GM23338 (cell line): ENCODE data around the gene FHAD1. TPM values are rescaled to one million over a fixed set of nuclear protein-coding genes. Genes with fewer than 3 reads are reported as not detected.

Experiments used
- ATAC-seq: fragments of 200-7000 bp; cut with Tn5 transposase; 3 replicates; pipeline ENCODE4 v1.9.1; 2020
- DNase-seq: peaks from one replicate; pipeline ENCODE4 v3.0.0-alpha.2; 2015; ENCODE audit warnings: low spot score
- H2AFZ ChIP-seq: fragments of 200-600 bp; sonication (generic); 2 replicates; pipeline ENCODE4 v1.8.0; 2016; ENCODE audit warnings: antibody characterized with exemption, mild to moderate bottlenecking, moderate library complexity
- H3F3A ChIP-seq: fragments of 200-600 bp; sonication (generic); replicated peaks from 2 replicates; pipeline ENCODE4 v1.8.0; 2017; ENCODE audit warnings: antibody characterized with exemption, mixed run types, low read depth
- H3K27ac ChIP-seq: fragments of 200-600 bp; sonication (generic); 2 replicates; pipeline ENCODE4 v1.6.1; 2016; ENCODE audit warnings: low read depth
- H3K27me3 ChIP-seq: fragments of 200-600 bp; sonication (generic); 2 replicates; pipeline ENCODE4 v1.8.0; 2016; ENCODE audit warnings: mild to moderate bottlenecking, mixed run types, moderate library complexity; ENCODE audit not compliant: insufficient read depth
- H3K36me3 ChIP-seq: fragments of 200-600 bp; sonication (generic); 2 replicates; pipeline ENCODE4 v1.8.0; 2016; ENCODE audit warnings: mild to moderate bottlenecking; ENCODE audit not compliant: insufficient read depth
- H3K4me1 ChIP-seq: fragments of 200-600 bp; sonication (generic); 2 replicates; pipeline ENCODE4 v1.8.0; 2016; ENCODE audit warnings: mild to moderate bottlenecking, moderate library complexity; ENCODE audit not compliant: insufficient read depth
- H3K4me2 ChIP-seq: fragments of 200-600 bp; sonication (generic); 2 replicates; pipeline ENCODE4 v1.7.1; 2017; ENCODE audit warnings: mixed run types
- H3K4me3 ChIP-seq: fragments of 200-600 bp; sonication (generic); 2 replicates; pipeline ENCODE4 v1.6.1; 2016; ENCODE audit warnings: mixed run types
- H3K79me2 ChIP-seq: fragments of 200-600 bp; sonication (generic); replicated peaks from 2 replicates; pipeline ENCODE4 v1.8.0; 2017; ENCODE audit warnings: mild to moderate bottlenecking; ENCODE audit not compliant: insufficient read depth
- H3K9me2 ChIP-seq: fragments of 200-600 bp; sonication (generic); 2 replicates; pipeline ENCODE4 v1.8.0; 2017; ENCODE audit not compliant: insufficient read depth
- H4K20me1 ChIP-seq: fragments of 200-600 bp; sonication (generic); replicated peaks from 2 replicates; pipeline ENCODE4 v1.8.0; 2017; ENCODE audit warnings: mild to moderate bottlenecking; ENCODE audit not compliant: insufficient read depth
- H3K27ac Mint-ChIP-seq: 2 replicates; pipeline ENCODE4 v1.8.0; 2020; ENCODE audit warnings: inconsistent platforms, mild to moderate bottlenecking, moderate library complexity, mixed read lengths
- H3K27me3 Mint-ChIP-seq: 3 replicates; pipeline ENCODE4 v1.8.0; 2022; ENCODE audit warnings: low read depth, mild to moderate bottlenecking, moderate library complexity, mixed read lengths, inconsistent platforms; ENCODE audit not compliant: insufficient read depth, poor library complexity
- H3K36me3 Mint-ChIP-seq: 3 replicates; pipeline ENCODE4 v1.8.0; 2021; ENCODE audit warnings: low read depth, mild to moderate bottlenecking, inconsistent platforms, moderate library complexity, mixed read lengths
- H3K4me1 Mint-ChIP-seq: 3 replicates; pipeline ENCODE4 v1.8.0; 2020; ENCODE audit warnings: mild to moderate bottlenecking, inconsistent platforms, mixed read lengths
- H3K4me3 Mint-ChIP-seq: 3 replicates; pipeline ENCODE4 v1.8.0; 2021; ENCODE audit warnings: moderate library complexity, mild to moderate bottlenecking, inconsistent platforms, mixed read lengths
- H3K9me3 Mint-ChIP-seq: 3 replicates; pipeline ENCODE4 v1.8.0; 2020; ENCODE audit warnings: moderate library complexity, mild to moderate bottlenecking, inconsistent platforms, mixed read lengths
- CREB1 ChIP-seq: fragments of 250-450 bp; sonication (Bioruptor Pico); IDR thresholded peaks from 2 replicates; pipeline ENCODE4 v1.5.0; 2020; ENCODE audit warnings: low read depth, mild to moderate bottlenecking, moderate library complexity
- CTCF ChIP-seq, 2 experiments: fragments of 200-600 bp in 1 of 2; sonication (generic) in 1 of 2; conservative IDR thresholded peaks; 2 replicates each; pipeline versions ENCODE4 v1.5.1 to v1.6.1; 2016 to 2017; ENCODE audit warnings: antibody characterized with exemption in 2 of 2, low read depth in 2 of 2, mild to moderate bottlenecking in 2 of 2, moderate library complexity in 1 of 2
- JUNB ChIP-seq: IDR thresholded peaks from one replicate; pipeline ENCODE4 v1.6.1; 2016; ENCODE audit warnings: antibody characterized with exemption; ENCODE audit not compliant: unreplicated experiment
- NANOG ChIP-seq: IDR thresholded peaks from 2 replicates; pipeline ENCODE4 v1.6.1; 2016; ENCODE audit warnings: antibody characterized with exemption, borderline replicate concordance
- POLR2AphosphoS5 ChIP-seq: IDR thresholded peaks from 2 replicates; pipeline ENCODE4 v1.6.1; 2016; ENCODE audit warnings: antibody characterized with exemption, low read depth
- REST ChIP-seq: IDR thresholded peaks from one replicate; pipeline ENCODE4 v1.6.1; 2018; ENCODE audit warnings: antibody characterized with exemption; ENCODE audit not compliant: unreplicated experiment
- ZNF114 ChIP-seq: fragments of 250-450 bp; sonication (Bioruptor Pico); IDR thresholded peaks from 2 replicates; pipeline ENCODE4 v1.5.0; 2020; ENCODE audit warnings: mild to moderate bottlenecking, moderate library complexity
- ZNF331 ChIP-seq: fragments of 250-450 bp; sonication (Bioruptor Pico); IDR thresholded peaks from 2 replicates; pipeline ENCODE4 v1.5.0; 2020; ENCODE audit warnings: low read depth, mild to moderate bottlenecking, moderate library complexity
- ZNF462 ChIP-seq: fragments of 250-450 bp; sonication (Bioruptor Pico); IDR thresholded peaks from 2 replicates; pipeline ENCODE4 v1.5.0; 2020; ENCODE audit warnings: mild to moderate bottlenecking, moderate library complexity
- polyA plus RNA-seq: library from polyadenylated mRNA; unstranded; fragments of >200 nt; fragmentation: Nextera tagmentation; extraction: Ambion mirVana; gene quantifications from 2 replicates; pipeline ENCODE4 v1.2.1, GENCODE V29; 2016
- total RNA-seq: library from RNA; depleted of rRNA; stranded (reverse); fragments of >200 nt; shearing (Covaris generic); gene quantifications from 2 replicates; pipeline ENCODE4 v1.2.3, GENCODE V29; 2014

The FHAD1 gene
- total and polyA plus RNA-seq, 2 experiments from 2014 or later: 1.8 to 3.3 TPM

GRCh38 chr1:15430787-15431570, 184.0 kb downstream of the FHAD1 start:
- Histone ChIP-seq H3F3A (no peaks in the 10 kb centered on the region), H3K4me2 (no peak overlapping the region), H3K9me2 (no peaks in the 10 kb centered on the region), H3K27me3 (no peaks in the 10 kb centered on the region), H3K4me3 (no peak overlapping the region), H3K27ac (no peak overlapping the region), H3K79me2 (no peaks in the 10 kb centered on the region), H3K36me3 (no peaks in the 10 kb centered on the region), H2AFZ (no peak overlapping the region), H4K20me1 (no peaks in the 10 kb centered on the region), H3K4me1 (no peaks in the 10 kb centered on the region)
- H3K4me1 Mint-ChIP-seq: peaks cover 10% of the 10 kb centered on the region; the same call in 2 of the 3 replicates
- peak; percentile 90 for ATAC-seq
- peak; percentile 86 for DNase-seq
- peaks cover 8% of the 10 kb centered on the region for H3K27me3 Mint-ChIP-seq
- H3K36me3 Mint-ChIP-seq: no peaks in the 10 kb centered on the region; the same call in 2 of the 3 replicates
- TF ChIP-seq NANOG (no peak), CTCF (conservative IDR thresholded peaks at IDR 0.05; ENCODE audit: low read depth in 2 of 2) (peak; percentile 81 to 96), CREB1 (no peak)
- no peak overlapping the region; the same call in 1 of the 2 replicates for H3K27ac Mint-ChIP-seq
- H3K9me3 Mint-ChIP-seq: no peaks in the 10 kb centered on the region
- no peak overlapping the region for H3K4me3 Mint-ChIP-seq

- H3F3A ChIP-seq: no peaks in the 10 kb centered on the region
- no peaks in the 10 kb centered on the region for H3K36me3 ChIP-seq
- H3K4me3 Mint-ChIP-seq: no peak overlapping the region
- H3K36me3 Mint-ChIP-seq: no peaks in the 10 kb centered on the region; the same call in 2 of the 3 replicates
- DNase-seq (no peak), ATAC-seq (no peak)
- no peak overlapping the region for H2AFZ ChIP-seq
- no peaks in the 10 kb centered on the region for H3K4me1 ChIP-seq
- H3K9me2 ChIP-seq: no peaks in the 10 kb centered on the region
- peaks cover 6% of the 10 kb centered on the region for H3K27me3 Mint-ChIP-seq
- H3K4me3 ChIP-seq: no peak overlapping the region
- no peaks in the 10 kb centered on the region for H4K20me1 ChIP-seq
- no peak overlapping the region for H3K4me2 ChIP-seq
- no peak overlapping the region for H3K27ac Mint-ChIP-seq
- H3K4me1 Mint-ChIP-seq: peaks cover 6% of the 10 kb centered on the region; the same call in 2 of the 3 replicates
- no peaks in the 10 kb centered on the region for H3K9me3 Mint-ChIP-seq
- H3K27me3 ChIP-seq: no peaks in the 10 kb centered on the region
- no peak overlapping the region for H3K27ac ChIP-seq
- no peaks in the 10 kb centered on the region for H3K79me2 ChIP-seq
- no peak for TF ChIP-seq ZNF462 (CRISPR knock-in tag)
- TF ChIP-seq REST: no peak
- TF ChIP-seq ZNF331 (CRISPR knock-in tag): no peak
- no peak for TF ChIP-seq ZNF114
- TF ChIP-seq NANOG: no peak
- TF ChIP-seq JUNB: no peak
- TF ChIP-seq POLR2AphosphoS5: no peak
Observed at GRCh38 chr1:15431571-15431948, 184.5 kb downstream of the FHAD1 start.
